Adrenal gland (tissue), 5 donors: Measurements from ENCODE around the gene FAM20C.

Experiments
- POLR2A ChIP-seq, 2 donors: fragments of 450-650 bp; IDR thresholded peaks; one replicate each; pipeline ENCODE4 v1.6.1; 2017; ENCODE audit warnings: antibody characterized with exemption in 2 of 2, mild to moderate bottlenecking in 2 of 2, moderate library complexity in 1 of 2
- TF ChIP-seq, protein P1 (sequence below), 6 experiments: fragments of 450-650 bp in 4 of 6; fragments of 200-600 bp in 2 of 6; sonication (generic) in 1 of 6; IDR thresholded peaks; 1 replicate in 5 of 6; 2 replicates in 1 of 6; pipeline versions ENCODE4 v1.5.1 to v1.8.0; 2016 to 2021; ENCODE audit warnings: antibody characterized with exemption in 6 of 6, mild to moderate bottlenecking in 2 of 6, moderate library complexity in 1 of 6
- donor health status: DM: no; HTN: no; CAD: no.

DNA sequence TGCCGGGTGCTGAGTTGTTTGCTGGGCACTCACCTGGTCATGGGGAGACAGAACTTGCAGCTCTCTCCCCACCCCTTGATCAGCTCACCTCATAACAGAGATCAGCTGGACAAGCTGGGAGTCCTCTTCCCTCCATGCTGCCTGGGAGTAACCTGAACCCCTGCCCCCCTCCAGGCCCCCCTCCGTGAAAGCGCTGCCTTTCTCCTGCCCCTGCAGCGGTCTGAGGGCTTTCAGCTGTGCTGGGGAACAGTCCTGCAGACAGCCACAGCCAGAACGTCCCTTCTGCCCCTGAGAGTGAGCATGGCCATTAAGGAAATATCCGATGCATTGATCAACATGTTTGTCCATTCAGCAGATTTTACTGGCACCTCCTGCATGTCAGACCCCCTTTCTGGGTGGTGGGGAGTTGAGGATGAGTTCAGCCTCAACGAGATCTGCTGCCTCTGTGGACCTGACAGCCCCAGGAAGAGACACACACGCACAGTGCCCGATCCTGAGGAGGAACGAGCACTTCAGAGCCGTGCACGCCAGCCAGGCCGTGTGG lies 4.5 kb downstream of the FAM20C start:
- TF ChIP-seq, protein P1, sequence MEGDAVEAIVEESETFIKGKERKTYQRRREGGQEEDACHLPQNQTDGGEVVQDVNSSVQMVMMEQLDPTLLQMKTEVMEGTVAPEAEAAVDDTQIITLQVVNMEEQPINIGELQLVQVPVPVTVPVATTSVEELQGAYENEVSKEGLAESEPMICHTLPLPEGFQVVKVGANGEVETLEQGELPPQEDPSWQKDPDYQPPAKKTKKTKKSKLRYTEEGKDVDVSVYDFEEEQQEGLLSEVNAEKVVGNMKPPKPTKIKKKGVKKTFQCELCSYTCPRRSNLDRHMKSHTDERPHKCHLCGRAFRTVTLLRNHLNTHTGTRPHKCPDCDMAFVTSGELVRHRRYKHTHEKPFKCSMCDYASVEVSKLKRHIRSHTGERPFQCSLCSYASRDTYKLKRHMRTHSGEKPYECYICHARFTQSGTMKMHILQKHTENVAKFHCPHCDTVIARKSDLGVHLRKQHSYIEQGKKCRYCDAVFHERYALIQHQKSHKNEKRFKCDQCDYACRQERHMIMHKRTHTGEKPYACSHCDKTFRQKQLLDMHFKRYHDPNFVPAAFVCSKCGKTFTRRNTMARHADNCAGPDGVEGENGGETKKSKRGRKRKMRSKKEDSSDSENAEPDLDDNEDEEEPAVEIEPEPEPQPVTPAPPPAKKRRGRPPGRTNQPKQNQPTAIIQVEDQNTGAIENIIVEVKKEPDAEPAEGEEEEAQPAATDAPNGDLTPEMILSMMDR (IDR thresholded peaks at IDR 0.05) = no peak
- no peak for TF ChIP-seq POLR2A (IDR thresholded peaks at IDR 0.05)
